COLO829 (cell line): ENCODE data around the gene C2CD4D.

Experiments
- DNase-seq: peaks from one replicate; pipeline ENCODE4 v3.0.0; 2012; ENCODE audit warnings: low spot score

The C2CD4D gene

DNA sequence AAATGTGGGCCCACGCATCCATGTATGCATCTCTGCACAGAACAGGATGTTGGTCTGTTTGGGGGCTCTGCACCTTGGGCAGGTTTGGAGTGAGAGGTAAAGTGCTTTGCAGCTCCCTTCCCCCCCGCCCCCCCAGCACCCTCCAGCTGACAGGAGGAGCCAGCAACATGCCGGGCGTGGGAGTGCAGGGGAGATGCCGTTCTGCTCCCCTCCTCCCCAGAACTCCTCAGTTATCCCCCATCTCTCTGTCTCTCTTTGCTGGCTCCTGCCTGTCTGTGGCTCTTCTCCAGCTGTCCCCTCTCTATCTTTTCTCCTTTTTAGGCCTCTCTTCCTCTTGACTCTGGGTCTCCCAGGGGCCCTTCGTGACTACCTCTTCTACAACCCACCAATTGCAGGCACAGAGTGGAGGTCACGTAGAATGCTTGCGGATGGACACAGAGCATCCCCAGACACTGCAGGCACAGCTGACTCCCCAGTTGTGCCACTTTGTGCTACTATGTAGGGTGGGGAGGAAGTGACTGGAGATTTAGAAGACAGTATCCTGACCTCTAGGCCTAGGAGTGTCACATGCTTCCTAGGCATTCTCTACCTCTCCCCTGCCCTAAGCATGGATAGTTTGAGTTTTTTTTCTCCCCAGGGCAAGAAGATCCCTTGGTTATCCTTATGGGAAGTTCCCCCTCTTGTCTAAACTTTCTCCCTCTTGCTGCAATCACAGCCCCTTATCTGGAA, 6.3 kb downstream of the C2CD4D start:
- no peak for DNase-seq

DNA sequence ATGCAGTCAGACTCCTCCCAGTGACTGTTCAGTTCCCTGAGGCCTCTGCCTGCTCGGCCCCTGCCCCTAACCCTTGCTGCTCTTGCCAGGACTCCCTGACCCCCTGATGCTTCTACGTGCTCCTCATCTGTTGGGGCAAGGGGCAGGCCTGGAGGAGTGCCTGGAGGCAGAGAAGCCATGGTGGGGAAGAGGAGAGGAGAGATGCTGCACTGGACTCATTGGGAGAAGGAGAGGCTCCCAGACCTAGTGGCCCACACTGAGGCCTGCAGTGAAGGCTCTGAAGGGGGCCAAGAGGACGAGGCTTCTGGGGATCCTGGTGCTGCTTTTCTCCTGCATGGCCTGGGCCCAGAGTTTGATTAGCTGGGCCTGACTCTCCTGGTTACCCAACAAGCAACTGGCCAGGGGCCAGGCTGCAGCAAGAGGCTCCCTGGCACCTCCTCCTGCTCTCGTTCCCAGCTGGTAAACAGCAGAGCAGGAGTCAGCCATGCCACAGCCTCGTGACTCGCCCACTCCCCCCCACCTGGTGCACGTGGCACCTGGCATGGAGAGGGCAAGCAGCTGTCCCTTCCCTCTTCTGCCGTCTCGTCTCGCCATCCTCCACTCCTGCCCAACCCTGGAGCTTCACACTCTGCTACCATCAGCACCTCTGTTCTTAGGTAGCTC, 7.2 kb downstream of the C2CD4D start:
- DNase-seq, result no peak

DNA sequence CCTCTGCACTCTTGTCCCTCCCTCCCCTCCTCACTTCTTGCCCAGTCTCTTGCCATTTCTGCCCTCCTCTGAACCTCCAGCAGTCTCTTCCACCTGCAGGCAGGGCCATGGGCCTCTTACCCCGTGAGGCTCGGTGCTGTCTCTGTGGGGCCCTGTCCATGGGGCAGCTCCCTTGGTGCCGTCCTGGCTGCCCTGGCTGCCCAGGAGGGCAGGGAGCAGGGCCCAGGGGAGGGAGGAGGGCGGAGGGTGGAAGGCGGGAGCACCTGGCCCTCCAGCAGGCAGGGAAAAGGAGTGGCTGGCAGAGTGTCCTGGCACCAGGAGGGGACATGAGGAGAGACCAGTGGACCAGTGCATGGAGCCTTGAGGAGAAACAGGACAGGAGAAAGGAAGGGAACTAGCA, 8.0 kb downstream of the C2CD4D start, which contains the start of gene RORC:
RORC (minus strand) TSS at position 198 of the 400 bp plus-strand sequence; CDS start at position 160, 38 bp downstream.
- DNase-seq, result no peak

DNA sequence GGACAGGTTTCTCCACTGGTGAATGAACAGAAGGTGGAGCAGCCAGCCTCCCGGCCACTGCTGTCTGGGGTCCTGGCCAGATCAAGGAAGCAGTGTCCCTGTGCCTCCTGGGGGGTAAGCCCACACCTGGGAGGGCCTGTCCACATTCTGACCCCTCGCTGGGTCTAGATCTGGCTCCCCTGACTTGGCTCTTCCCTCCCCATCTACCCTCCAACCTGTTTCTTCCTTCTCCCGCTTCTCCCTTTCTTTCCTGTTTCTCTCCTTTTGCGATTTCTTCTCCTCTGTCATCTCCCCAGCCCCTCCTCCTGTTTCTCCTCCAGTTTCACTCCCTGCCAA, 8.4 kb downstream of the C2CD4D start:
- DNase-seq, result no peak

DNA sequence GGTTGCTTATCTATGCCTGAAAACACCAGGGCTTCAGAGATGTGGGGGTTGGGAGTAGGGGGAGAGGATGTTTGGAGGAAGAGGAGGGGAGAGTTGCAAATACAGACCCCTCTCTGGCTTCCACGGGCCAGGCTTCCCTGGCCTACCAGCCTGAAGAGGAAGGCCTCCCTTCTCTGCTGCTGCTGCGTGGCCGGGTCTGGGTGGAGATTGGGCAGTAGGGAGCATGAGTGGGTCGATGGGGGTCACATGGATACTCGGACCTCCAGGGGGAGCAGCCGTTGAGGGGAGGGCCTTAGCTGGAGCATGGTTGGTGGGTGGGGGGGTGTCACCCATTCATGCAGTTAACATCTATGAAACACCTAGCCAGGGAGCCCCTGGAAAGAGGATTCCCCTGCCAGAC, 9.6 kb downstream of the C2CD4D start:
- no peak for DNase-seq

DNA sequence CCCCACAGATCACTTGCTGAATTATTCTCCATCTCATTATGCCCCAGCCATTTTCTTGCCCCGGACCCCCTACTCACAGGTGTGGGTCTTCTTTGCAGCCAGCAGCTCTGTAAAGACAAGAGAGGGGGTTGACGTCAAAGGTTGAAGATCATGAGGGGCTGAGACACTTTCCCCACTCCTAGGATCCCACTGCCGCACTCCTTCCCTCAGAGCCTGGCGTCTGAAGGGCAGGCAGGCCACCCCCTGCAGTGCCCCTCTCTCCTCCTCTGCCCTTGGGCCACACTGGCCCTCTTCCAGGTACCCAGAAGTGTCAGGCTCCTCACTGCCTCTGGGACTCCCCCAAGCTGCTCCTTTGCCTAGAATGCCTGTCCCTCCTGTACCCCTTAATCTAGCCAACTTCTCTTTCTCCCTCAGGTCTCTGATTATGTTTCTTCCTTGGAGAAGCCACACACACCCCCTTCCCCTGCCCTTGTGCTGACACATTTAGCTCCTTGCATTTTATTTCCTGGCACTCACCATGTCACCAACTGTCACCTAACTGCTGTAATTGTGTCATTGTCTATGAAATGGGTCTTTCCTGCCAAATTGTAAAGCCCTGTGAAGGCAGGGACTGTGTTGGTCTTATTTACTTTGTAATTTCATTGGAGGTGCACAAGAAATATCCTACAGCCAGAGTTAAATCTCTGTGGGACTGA, 10.1 kb downstream of the C2CD4D start:
- no peak for DNase-seq

DNA sequence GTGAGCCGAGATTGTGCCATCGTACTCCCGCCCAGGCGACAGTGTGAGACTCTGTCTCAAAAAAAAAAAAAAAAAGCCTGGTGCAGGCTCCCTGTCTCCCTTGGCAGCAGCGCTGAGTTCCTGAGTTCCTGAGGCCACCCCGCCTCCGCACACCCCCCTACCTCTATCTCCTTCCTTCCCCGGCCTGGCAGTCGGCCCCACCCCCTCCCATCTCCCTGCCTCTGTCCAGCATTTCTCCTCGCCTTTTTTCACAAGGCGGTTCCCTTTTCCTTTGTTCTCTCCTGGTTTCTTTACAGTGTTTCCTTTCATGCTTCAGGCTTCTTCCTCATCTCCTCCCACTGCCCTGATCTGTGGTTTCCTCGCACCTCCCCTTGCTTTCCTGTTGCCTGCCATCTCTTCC, 10.7 kb downstream of the C2CD4D start:
- peak; percentile 95 for DNase-seq

DNA sequence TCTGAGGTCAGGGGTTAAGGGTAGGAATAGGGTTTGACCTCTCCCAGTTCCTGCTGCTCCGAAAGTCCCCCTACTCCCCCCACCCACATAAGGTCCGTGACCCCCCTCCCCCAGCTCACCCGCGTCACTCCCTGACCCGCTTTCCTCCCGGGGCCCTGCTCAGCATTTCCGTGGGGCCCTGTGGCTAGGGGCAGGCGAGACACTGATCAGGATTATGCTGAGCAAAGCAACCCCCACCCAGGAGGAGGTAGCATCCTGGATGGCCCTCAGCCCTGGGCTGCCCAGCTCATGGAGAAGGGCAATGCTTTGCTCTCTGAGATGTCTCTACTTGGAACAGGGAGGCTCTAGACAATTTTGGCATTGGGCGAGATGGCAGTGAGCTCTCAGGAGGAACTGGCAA, 11.8 kb downstream of the C2CD4D start:
- no peak for DNase-seq

DNA sequence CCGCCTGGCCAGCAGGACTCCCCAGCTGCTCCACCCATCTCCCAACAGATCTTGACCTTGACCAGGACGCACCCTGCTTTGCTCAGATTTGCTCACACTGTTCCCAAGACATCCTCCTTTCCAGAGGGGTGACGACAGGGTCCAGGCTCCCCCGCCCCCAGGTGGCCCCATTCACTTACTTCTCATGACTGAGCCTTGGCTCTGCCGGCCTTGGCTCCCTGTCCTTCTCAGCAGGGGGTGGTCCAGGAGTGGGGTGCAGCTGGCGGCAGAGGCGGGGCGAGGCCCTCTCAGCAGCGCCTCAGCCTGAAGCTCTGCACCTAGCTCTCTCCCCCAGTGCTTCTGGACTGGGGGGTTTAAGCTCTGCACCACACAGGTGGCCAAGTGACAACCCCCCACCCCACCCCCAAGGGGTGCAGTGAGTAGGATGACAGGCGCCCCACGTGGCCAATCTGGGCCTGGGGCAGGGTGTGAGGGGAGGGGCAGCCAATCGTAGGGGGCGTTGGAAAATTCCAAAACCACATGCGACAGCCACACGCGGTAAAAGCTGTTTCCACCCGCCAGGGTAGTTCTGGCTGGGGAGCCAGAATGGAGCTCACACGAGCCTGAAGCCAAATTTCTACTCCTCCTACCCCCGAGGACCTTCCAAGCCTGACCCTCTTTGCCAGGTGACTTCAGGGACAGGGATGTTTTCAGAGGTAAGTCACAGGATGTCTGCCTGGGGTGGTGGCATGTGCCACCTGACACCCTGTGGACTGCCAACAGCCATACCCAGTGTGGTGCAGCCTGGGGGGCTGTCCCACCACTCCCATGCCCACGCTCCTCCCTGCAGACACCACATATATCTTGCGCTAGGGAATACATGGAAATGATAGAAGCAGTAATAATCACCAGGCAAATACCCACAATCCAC, 13.6 kb downstream of the C2CD4D start:
- no peak for DNase-seq

DNA sequence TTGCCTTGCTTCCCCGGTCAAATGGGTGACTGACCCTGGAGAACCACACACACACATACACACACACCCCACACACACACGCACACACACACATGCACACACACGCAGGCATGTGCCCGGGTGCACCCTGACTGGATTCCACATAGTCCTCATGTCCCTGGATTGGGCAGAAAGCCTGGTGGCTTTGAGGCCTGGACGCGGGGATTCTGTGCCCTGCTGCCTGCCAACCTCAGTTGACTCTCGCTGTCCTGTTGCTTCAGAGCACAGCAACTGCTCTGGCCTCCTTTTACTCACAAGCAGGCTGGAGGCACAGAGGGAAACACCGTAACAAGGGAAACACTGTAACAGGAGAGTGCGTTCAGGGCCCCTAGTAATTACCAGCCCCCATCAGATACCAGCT, 14.4 kb downstream of the C2CD4D start:
- DNase-seq, result no peak

DNA sequence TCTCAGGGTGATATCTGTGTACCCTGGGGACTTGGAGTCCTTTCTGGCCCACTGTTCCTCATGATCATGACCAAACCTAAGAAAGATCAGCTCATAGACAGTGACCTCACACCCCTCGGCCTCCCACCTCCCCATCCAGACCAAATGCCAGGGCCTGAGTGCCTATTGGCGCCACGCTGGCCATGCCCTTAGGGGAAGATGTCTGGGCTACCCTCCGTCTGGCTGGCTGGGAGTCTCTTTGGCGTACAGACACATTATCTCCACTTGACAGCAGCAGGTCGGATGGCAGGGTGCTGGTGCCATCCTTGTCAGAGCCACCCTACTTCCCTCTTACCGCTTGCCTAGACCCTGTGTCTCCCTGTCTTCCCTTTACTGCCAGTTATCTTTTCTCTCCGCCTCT, 16.4 kb downstream of the C2CD4D start:
- no peak for DNase-seq

DNA sequence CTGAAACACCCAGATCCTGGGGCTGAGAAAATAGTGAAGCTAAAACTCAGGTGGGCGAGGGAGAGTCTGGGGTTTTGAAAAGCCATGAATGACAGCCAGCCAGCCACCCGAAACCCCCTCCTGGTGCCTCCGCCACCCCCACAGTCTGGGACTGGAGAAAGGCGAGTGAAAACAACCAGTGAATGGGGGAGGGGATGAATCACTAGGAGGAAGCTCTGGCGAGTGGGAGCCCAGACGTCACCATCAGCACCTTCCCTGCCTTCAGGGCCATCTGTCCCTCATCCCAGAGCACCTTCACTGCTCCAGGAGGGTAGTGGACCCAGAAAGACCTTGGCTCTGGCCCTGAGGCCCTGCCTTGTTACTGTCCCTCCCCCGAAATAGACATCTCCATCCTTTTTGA, 17.2 kb downstream of the C2CD4D start:
- DNase-seq, result no peak

DNA sequence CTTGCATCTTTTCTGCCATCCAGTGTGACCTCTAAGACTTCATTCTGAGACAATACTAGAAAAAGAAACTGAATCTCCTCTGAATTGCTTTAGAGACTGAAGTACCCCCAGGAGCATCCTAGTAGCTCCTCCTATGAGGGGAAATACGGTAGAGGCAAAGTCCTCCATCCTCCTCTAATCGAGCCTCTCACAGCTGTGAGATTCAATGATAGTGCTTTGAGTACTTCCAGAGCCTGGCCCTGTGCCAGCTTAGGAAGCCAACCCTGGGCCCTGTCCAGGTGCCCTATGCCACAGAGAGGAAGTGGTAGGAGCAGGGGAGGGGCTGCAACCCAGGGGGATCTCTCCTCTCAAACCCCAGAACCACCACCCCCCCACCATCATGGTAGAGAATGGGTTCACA, 18.7 kb downstream of the C2CD4D start:
- DNase-seq, result no peak

DNA sequence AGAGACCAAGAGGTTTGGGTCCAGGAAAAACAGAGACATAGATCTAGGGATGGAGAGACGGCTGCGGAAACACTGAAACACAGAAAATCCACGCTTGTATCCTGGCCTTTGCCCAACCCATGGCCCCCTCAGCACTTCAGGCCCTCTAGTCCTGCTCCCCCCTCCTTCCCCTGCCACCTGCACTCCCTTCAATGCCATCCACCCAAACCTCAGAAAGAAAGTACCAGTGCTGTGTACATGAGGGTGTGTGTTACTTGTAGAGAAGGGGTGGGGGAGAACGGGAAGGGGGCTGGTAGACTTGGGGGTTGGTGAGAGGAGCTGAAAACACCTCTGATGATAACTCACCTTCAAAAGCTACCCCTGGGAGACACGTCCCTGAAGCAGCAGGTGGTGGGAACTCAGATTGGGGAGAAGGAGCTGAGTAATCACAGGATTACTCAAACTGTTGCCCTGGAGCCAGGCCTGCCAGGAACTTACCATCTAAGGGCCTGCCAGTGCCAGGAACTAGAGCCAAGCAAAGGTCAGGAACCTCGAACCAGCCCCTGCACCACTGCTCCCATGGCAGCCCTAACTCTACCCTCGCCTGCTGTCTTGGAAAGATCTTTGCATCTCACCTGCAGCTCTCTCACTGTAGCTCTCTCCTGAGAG, 19.5 kb downstream of the C2CD4D start:
- DNase-seq, result no peak

DNA sequence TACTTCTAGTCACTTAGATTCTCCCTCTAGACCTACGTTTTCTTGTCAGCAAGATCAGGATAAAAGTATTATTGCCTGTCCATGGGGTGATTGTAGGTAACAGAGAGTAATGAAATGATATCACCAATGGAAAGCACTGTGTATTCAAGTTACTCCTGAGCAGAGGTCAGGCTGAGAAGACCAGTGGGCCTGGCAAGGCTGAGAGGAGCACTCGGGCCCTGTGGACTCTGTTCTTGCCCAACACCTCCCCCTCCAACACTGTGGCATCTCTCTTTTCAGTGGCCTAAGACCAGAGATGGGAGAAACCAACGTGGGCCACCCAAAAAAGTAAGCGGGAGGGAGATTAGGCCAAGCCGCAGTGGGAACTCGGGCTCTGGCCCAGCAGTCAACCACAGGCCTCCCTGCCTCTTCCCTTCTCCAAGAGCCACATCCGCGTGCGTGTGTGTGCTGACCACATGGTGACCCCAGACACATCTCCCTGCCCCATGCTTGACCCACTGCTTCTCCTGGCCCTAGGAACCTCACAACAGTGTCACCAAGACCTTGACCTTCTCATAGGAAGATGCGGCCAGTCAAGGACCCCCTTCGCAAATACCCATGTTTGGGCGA, 20.3 kb downstream of the C2CD4D start:
- no peak for DNase-seq

DNA sequence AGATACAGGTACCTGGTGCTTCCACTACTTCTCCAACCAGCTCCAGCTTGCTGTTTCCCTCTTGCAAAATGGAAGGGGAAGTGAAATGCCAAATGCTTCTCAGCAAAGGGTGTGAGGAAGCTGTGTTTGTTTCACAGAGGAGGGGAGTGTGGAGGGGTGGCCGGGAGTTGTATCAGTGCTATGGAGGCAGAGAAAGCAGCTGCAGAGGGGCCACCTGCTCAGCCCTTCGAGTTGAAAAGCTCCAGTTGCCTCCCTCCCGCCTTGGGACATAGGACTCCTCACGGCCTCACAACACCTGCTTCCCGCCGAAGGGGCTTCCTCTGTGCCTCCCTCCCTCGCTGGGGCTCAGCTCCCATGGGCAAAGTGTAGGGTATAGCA, 22.3 kb downstream of the C2CD4D start:
- no peak for DNase-seq

DNA sequence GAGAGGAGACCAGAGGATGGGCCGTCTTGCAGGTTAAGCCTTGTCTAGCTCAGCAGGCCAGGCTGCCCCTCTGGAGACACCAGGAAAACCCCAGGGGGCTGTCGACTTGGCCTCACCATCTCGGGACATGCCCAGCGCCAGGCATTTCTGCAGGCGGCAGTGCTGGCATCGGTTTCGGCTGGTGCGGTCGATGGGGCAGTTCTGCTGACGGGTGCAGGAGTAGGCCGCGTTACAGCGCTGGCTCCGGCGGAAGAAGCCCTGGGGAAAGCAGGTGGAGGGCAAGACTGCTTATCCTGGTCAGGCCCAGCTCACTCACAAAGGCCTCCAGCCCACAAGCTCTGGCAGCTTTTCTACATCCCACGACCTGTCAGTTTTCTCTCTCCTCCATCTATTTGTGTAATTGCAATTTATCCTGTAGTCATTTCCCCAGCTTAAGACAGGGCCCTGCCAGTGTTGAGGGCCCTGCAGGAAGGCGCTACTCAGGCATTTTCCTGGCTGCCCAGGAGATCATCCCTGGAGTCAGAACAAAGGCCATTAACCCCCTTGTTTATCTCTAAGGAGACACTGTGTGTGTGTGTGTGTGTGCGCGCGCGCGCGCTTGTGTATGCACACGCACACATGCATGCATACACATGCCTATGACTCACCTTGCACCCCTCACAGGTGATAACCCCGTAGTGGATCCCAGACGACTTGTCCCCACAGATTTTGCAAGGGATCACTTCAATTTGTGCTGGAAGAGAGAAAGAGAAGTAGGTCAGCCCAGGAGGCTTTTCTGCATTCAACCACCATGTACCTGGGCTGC, 22.9 kb downstream of the C2CD4D start:
- DNase-seq, result no peak

DNA sequence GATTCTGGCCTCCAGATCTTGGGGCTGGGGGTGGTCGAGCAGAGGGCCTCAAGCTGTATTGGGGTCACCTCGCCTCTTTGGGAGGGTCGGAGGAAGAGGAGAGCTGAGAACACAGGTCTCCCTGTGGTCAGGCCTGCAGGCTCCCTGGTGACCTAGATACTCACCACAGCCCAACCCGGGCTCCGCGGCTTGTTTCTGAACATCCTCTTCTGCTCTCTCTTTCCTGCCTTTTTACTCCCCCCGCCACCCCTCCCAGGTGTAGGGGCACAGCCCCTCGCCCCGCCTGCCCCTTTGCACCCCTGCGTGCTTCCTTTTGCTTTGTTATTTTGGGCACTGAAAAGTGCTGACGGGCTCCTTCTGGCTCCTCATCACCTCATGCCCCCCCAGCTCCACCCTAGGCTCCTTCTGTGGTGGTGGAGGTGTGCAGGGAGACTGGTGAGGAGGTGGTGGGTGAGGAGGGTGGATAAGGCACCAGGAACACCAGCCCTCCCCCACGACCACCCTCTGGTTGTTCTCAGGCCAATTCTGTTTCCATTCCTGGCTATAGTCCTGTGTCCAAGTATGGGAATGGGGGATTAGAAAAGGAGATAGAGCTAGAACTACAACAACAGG, 23.8 kb downstream of the C2CD4D start:
- DNase-seq, result no peak

DNA sequence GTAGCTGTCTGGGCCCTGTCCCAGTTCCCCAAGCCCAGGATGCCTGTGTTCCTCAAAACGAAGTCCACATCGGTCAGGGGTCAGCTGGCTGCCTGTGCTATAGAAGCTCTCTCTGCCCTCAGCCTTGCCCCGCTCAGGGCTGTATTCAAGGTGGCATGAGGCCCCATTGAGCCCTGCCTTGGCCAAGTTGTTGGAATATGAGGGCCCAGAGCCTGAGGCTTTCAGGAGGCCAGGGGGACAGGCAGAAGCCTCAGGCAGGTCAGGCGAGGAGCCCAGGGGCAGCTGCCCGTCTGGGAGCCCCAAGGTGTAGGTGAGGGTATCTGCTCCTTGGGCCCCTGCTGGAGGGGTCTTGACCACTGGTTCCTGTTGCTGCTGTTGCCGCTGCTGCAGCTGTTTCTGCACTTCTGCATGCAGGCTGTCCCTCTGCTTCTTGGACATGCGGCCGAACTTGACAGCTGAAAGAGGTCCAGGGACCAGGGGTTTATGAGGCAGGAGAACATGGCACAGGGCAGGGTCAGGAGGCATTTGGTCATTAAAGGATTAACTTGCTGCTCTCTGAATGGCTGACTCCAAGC, 24.6 kb downstream of the C2CD4D start:
- no peak for DNase-seq

DNA sequence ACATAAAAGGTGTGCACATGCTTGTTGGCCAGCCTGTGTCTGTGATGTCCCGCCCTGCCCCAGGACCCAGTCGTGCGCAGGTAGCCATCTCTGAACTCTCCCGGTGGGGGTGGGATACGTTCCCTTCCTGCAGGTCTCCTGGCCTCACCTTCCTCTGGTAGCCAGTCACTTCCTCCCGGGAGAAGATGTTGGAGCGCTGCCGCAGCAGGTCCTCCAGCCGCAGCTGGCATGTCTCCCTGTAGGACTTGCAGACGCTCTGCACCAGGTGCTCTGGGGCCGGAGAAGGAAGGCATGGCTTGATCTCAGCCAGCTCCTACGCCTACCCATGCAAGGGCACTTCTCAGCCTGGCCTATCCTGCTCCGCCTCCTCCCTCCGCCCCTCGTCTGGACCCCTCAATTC, 25.2 kb downstream of the C2CD4D start:
- no peak for DNase-seq
